Ishikawa (cell line): ENCODE measurements around the gene NEU4.

Source experiments
- CEBPB ChIP-seq: IDR thresholded peaks from 2 replicates; pipeline ENCODE4 v1.6.1; 2012
- CREB1 ChIP-seq: IDR thresholded peaks from 2 replicates; pipeline ENCODE4 v1.6.1; 2012; ENCODE audit warnings: low read depth
- EGR1 ChIP-seq: IDR thresholded peaks from 2 replicates; pipeline ENCODE4 v1.6.1; 2012
- EP300 ChIP-seq: IDR thresholded peaks from 2 replicates; pipeline ENCODE4 v1.6.1; 2012; ENCODE audit warnings: borderline replicate concordance
- FOXM1 ChIP-seq: IDR thresholded peaks from 2 replicates; pipeline ENCODE4 v1.6.1; 2012; ENCODE audit warnings: low read depth, borderline replicate concordance
- NFIC ChIP-seq: IDR thresholded peaks from 2 replicates; pipeline ENCODE4 v1.6.1; 2012
- RAD21 ChIP-seq: IDR thresholded peaks from 2 replicates; pipeline ENCODE4 v1.6.1; 2012; ENCODE audit warnings: low read depth
- REST ChIP-seq: IDR thresholded peaks from 2 replicates; pipeline ENCODE4 v1.6.1; 2012; ENCODE audit warnings: low read depth, mild to moderate bottlenecking
- TAF1 ChIP-seq: IDR thresholded peaks from 2 replicates; pipeline ENCODE4 v1.6.1; 2012; ENCODE audit warnings: low read depth, mild to moderate bottlenecking
- TCF12 ChIP-seq: IDR thresholded peaks from 2 replicates; pipeline ENCODE4 v1.6.1; 2012; ENCODE audit warnings: low read depth
- YY1 ChIP-seq: IDR thresholded peaks from 2 replicates; pipeline ENCODE4 v1.6.1; 2012; ENCODE audit warnings: low read depth
- ZBTB7A ChIP-seq: IDR thresholded peaks from 2 replicates; pipeline ENCODE4 v1.6.1; 2012; ENCODE audit warnings: low read depth

- TF ChIP-seq CEBPB (no peak), REST (no peak), CREB1 (no peak), ZBTB7A (no peak), NFIC (no peak), TAF1 (no peak), EP300 (no peak), FOXM1 (no peak), TCF12 (no peak), RAD21 (no peak), EGR1 (no peak), YY1 (no peak)
These were observed 27.3 kb downstream of the NEU4 start for GRCh38 chr2:241836292-241836691.
